ENCODE data around the gene ADAMTSL1.

Gene ADAMTSL1

GRCh38 chr9:18688581-18689565, 214.9 kb downstream of the ADAMTSL1 start:
- no peak for DNase-seq (ENCODE audit: low read depth in 1 of 2, low spot score in 1 of 2)
- Histone ChIP-seq H3K27me3 (ENCODE audit: insufficient read depth, poor library complexity, severe bottlenecking) (no peaks in the 10 kb centered on the region), H3K27ac (replicated peaks) (no peak overlapping the region), H3K4me3 (replicated peaks; ENCODE audit: insufficient read depth, low read length) (no peak overlapping the region)
- TF ChIP-seq CTCF (IDR thresholded peaks at IDR 0.05; ENCODE audit: insufficient read depth, low read length) (no peak), REST (IDR thresholded peaks at IDR 0.05; ENCODE audit: insufficient replicate concordance, low read depth) (no peak), POLR2AphosphoS5 (IDR thresholded peaks at IDR 0.05; ENCODE audit: low read depth) (no peak), GABPA (IDR thresholded peaks at IDR 0.05; ENCODE audit: low read depth) (no peak), SPI1 (IDR thresholded peaks at IDR 0.05; ENCODE audit: borderline replicate concordance, low read depth) (no peak)

- no peak overlapping the region for H3K4me3 ChIP-seq (replicated peaks; ENCODE audit: insufficient read depth, low read length)
- no peak for DNase-seq (ENCODE audit: low read depth in 1 of 2, low spot score in 1 of 2)
- no peak overlapping the region for H3K27ac ChIP-seq (replicated peaks)
- H3K27me3 ChIP-seq (ENCODE audit: insufficient read depth, poor library complexity, severe bottlenecking): no peaks in the 10 kb centered on the region
- TF ChIP-seq GABPA (IDR thresholded peaks at IDR 0.05; ENCODE audit: low read depth) (no peak), REST (IDR thresholded peaks at IDR 0.05; ENCODE audit: insufficient replicate concordance, low read depth) (no peak), CTCF (IDR thresholded peaks at IDR 0.05; ENCODE audit: insufficient read depth, low read length) (no peak), POLR2AphosphoS5 (IDR thresholded peaks at IDR 0.05; ENCODE audit: low read depth) (no peak), SPI1 (IDR thresholded peaks at IDR 0.05; ENCODE audit: borderline replicate concordance, low read depth) (no peak)
Measured at GRCh38 chr9:18689921-18690320, 216.0 kb downstream of the ADAMTSL1 start.

GRCh38 chr9:18692268-18692667, 218.3 kb downstream of the ADAMTSL1 start:
- no peak for DNase-seq (ENCODE audit: low read depth in 1 of 2, low spot score in 1 of 2)
- Histone ChIP-seq H3K27me3 (ENCODE audit: insufficient read depth, poor library complexity, severe bottlenecking) (no peaks in the 10 kb centered on the region), H3K27ac (replicated peaks) (no peak overlapping the region), H3K4me3 (replicated peaks; ENCODE audit: insufficient read depth, low read length) (no peak overlapping the region)
- TF ChIP-seq REST (IDR thresholded peaks at IDR 0.05; ENCODE audit: insufficient replicate concordance, low read depth) (no peak), GABPA (IDR thresholded peaks at IDR 0.05; ENCODE audit: low read depth) (no peak), CTCF (IDR thresholded peaks at IDR 0.05; ENCODE audit: insufficient read depth, low read length) (no peak), SPI1 (IDR thresholded peaks at IDR 0.05; ENCODE audit: borderline replicate concordance, low read depth) (no peak), POLR2AphosphoS5 (IDR thresholded peaks at IDR 0.05; ENCODE audit: low read depth) (no peak)

All from HL-60 (cell line).